EL (cell line): ENCODE data around the gene FAM83E.
A peak's percentile ranks its signal among the peaks of the same experiment; 100 is the strongest.

Experiments
- DNase-seq: peaks from one replicate; pipeline ENCODE4 v3.0.0-alpha.2; 2016

FAM83E gene

GRCh38 chr19:48571378-48572162 is 43.3 kb downstream of the FAM83E start:
- no peak for DNase-seq

GRCh38 chr19:48569814-48570213 is 45.1 kb downstream of the FAM83E start:
- no peak for DNase-seq

- peak; percentile 97 for DNase-seq
These were observed 46.5 kb downstream of the FAM83E start for GRCh38 chr19:48568345-48568886.

GRCh38 chr19:48565090-48565489 is 49.8 kb downstream of the FAM83E start:
- DNase-seq: peak; percentile 90
